22Rv1 (cell line): ENCODE data around the gene VSTM2B.

Source experiments
- H3K27ac ChIP-seq: fragments of 450-650 bp; 2 replicates; pipeline ENCODE4 v1.5.1; 2017
- ZFX ChIP-seq: fragments of 450-650 bp; IDR thresholded peaks from 2 replicates; pipeline ENCODE4 v1.6.1; 2017; ENCODE audit warnings: antibody characterized with exemption, borderline replicate concordance
- TF ChIP-seq, protein P1 (sequence below): fragments of 450-650 bp; IDR thresholded peaks from 2 replicates; pipeline ENCODE4 v1.5.1; 2017; ENCODE audit warnings: mild to moderate bottlenecking

VSTM2B gene

DNA sequence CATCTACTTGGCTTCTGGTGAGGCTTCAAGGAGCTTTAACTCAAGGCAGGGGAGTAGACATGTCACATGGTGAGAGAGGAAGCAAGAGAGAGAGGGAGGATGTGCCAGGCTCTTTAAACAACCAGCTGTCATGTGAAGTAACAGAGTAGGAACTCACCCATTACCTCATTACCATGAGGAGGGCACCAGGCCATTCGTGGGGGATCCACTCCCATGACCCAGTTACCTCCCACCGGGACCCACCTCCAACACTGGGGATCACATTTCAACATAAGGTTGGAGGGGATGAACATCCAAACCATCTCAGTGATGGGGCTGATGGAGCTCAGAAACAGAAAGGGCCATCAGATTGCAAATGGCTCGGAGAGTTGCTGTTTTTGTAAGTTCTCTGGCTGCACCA is 12.9 kb downstream of the VSTM2B start:
- no peak overlapping the region for H3K27ac ChIP-seq
- TF ChIP-seq, protein P1, sequence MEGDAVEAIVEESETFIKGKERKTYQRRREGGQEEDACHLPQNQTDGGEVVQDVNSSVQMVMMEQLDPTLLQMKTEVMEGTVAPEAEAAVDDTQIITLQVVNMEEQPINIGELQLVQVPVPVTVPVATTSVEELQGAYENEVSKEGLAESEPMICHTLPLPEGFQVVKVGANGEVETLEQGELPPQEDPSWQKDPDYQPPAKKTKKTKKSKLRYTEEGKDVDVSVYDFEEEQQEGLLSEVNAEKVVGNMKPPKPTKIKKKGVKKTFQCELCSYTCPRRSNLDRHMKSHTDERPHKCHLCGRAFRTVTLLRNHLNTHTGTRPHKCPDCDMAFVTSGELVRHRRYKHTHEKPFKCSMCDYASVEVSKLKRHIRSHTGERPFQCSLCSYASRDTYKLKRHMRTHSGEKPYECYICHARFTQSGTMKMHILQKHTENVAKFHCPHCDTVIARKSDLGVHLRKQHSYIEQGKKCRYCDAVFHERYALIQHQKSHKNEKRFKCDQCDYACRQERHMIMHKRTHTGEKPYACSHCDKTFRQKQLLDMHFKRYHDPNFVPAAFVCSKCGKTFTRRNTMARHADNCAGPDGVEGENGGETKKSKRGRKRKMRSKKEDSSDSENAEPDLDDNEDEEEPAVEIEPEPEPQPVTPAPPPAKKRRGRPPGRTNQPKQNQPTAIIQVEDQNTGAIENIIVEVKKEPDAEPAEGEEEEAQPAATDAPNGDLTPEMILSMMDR, result no peak
- TF ChIP-seq ZFX, result no peak

- no peak overlapping the region for H3K27ac ChIP-seq
- TF ChIP-seq, protein P1, result no peak
- no peak for TF ChIP-seq ZFX
Measured at GRCh38 chr19:29539131-29539530, 13.3 kb downstream of the VSTM2B start.

- TF ChIP-seq, protein P1, result no peak
- TF ChIP-seq ZFX, result no peak
- H3K27ac ChIP-seq, result no peak overlapping the region
Measured at GRCh38 chr19:29539670-29540069, 13.9 kb downstream of the VSTM2B start.

GRCh38 chr19:29540114-29540513 is 14.3 kb downstream of the VSTM2B start:
- H3K27ac ChIP-seq, result no peak overlapping the region
- TF ChIP-seq ZFX, result no peak
- TF ChIP-seq, protein P1, result no peak

- no peak overlapping the region for H3K27ac ChIP-seq
- TF ChIP-seq, protein P1, result no peak
- TF ChIP-seq ZFX, result no peak
Measured at GRCh38 chr19:29541473-29542253, 15.9 kb downstream of the VSTM2B start.

GRCh38 chr19:29542327-29542726 is 16.5 kb downstream of the VSTM2B start:
- no peak overlapping the region for H3K27ac ChIP-seq
- TF ChIP-seq, protein P1, result no peak
- TF ChIP-seq ZFX, result no peak

- TF ChIP-seq, protein P1, result no peak
- TF ChIP-seq ZFX, result no peak
- no peak overlapping the region for H3K27ac ChIP-seq
Measured at GRCh38 chr19:29542776-29543175, 17.0 kb downstream of the VSTM2B start.
